Neutrophil (primary cell): Measurements from ENCODE around the gene PRH1.

Experiments
- H3K27ac ChIP-seq: fragments of 200-600 bp; sonication (generic); 2 replicates; pipeline ENCODE4 v1.5.1; 2016; ENCODE audit warnings: mild to moderate bottlenecking, moderate library complexity
- H3K27me3 ChIP-seq: fragments of 200-600 bp; sonication (generic); 2 replicates; pipeline ENCODE4 v1.6.0; 2016; ENCODE audit warnings: mild to moderate bottlenecking
- H3K36me3 ChIP-seq: fragments of 200-600 bp; sonication (generic); 2 replicates; pipeline ENCODE4 v1.5.1; 2017
- H3K4me1 ChIP-seq, 2 experiments: fragments of 200-600 bp in 1 of 2; sonication (generic) in 1 of 2; 1 replicate in 1 of 2; 2 replicates in 1 of 2; pipeline versions ENCODE4 v1.5.1 to v1.6.1; 2013 to 2016; ENCODE audit warnings: low read depth in 1 of 2, low read length in 1 of 2, mild to moderate bottlenecking in 1 of 2, moderate library complexity in 1 of 2; ENCODE audit not compliant: control insufficient read depth in 1 of 2, insufficient read depth in 1 of 2
- H3K4me3 ChIP-seq, 2 experiments: fragments of 200-600 bp in 1 of 2; sonication (generic) in 1 of 2; 1 replicate in 1 of 2; 2 replicates in 1 of 2; pipeline ENCODE4 v1.5.1; 2013 to 2016; ENCODE audit warnings: low read depth in 1 of 2, low read length in 1 of 2, mild to moderate bottlenecking in 1 of 2, moderate library complexity in 1 of 2
- H3K9me3 ChIP-seq: fragments of 200-600 bp; sonication (generic); 2 replicates; pipeline ENCODE4 v1.5.1; 2016
- TF ChIP-seq, protein P1 (sequence below): fragments of 200-600 bp; sonication (generic); IDR thresholded peaks from 2 replicates; pipeline ENCODE4 v1.5.1; 2016; ENCODE audit warnings: antibody characterized with exemption

PRH1 gene

DNA sequence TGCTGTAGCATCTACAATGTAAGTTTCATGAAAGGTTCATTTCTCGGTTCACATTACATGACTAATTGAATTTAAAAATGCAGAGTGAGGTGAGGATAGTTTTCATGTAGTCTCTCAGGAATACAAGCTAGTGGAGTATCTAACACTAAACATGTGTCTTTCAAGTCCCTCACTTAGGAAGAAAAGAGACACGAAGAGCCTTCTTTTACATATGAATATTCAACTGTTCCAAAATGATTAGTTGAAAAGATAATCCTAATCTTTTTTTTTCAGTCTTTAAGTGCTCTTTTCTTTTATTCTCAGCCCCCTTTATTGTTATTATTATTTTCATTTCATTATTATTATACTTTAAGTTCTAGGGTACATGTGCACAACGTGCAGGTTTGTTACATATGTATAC is 45.6 kb downstream of the PRH1 start:
- H3K36me3 ChIP-seq, result no peaks in the 10 kb centered on the region
- no peaks in the 10 kb centered on the region for H3K27me3 ChIP-seq
- TF ChIP-seq, protein P1, sequence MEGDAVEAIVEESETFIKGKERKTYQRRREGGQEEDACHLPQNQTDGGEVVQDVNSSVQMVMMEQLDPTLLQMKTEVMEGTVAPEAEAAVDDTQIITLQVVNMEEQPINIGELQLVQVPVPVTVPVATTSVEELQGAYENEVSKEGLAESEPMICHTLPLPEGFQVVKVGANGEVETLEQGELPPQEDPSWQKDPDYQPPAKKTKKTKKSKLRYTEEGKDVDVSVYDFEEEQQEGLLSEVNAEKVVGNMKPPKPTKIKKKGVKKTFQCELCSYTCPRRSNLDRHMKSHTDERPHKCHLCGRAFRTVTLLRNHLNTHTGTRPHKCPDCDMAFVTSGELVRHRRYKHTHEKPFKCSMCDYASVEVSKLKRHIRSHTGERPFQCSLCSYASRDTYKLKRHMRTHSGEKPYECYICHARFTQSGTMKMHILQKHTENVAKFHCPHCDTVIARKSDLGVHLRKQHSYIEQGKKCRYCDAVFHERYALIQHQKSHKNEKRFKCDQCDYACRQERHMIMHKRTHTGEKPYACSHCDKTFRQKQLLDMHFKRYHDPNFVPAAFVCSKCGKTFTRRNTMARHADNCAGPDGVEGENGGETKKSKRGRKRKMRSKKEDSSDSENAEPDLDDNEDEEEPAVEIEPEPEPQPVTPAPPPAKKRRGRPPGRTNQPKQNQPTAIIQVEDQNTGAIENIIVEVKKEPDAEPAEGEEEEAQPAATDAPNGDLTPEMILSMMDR, result no peak
- H3K27ac ChIP-seq, result no peak overlapping the region
- no peak overlapping the region for H3K4me3 ChIP-seq
- H3K9me3 ChIP-seq, result no peaks in the 10 kb centered on the region
- no peaks in the 10 kb centered on the region for H3K4me1 ChIP-seq
